ENCODE results near the gene SPATA31D1.

SPATA31D1 gene

DNA sequence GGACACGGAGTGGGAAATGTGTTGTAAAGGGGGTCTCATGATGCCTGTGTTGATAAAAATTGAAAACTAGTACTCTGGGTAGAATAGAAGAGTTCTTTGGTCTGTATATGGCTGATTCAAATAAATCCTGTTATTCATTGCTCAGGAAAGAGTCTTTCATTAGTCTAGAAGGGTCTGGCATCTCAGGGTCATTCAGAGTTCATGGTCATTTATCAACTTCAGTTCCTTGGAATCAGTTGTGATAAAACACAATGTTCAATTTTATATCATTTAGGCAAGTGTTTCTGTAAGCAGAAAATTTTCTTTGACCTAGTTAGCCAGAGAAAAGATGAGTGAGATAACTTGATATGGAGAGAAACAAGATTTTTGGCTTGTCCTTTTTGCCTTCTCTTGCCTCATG is 36.3 kb downstream of the SPATA31D1 start:
- DNase-seq = no peak

DNA sequence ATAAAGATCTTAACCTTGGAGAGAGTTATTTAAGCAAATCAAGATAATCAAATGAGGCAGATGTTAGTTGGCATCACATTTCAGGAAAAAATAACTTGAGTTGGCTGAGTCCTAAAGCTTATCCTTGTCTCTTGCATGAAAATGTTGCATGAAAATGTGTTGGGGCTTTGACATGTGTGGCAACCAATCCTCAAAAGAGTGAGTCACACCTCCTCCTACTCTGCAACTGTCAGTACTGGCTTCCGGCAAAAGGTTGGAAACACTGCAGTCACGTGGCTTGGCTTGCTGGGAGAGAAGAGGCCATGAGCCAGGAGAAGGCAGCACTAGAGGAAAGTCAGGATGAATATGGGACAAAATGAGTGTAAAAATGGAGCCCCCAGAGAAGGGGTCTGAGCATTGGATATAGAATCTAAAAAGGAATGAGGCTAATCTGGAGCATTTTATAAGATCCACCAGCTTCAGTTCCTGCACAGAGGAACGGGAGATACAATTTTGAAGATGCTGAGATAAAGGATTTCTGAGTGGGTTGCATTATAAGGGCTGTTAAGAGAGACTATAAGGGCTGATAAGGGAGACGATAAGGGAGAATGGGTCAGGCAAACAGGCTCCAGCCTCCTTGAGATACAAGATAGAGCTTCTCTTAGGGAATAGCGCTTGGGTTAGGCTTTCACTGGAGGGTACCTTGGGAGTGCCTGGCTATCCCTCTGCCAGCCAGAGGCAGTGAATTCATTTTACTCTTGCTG is 43.1 kb downstream of the SPATA31D1 start:
- DNase-seq = peak; percentile 8

DNA sequence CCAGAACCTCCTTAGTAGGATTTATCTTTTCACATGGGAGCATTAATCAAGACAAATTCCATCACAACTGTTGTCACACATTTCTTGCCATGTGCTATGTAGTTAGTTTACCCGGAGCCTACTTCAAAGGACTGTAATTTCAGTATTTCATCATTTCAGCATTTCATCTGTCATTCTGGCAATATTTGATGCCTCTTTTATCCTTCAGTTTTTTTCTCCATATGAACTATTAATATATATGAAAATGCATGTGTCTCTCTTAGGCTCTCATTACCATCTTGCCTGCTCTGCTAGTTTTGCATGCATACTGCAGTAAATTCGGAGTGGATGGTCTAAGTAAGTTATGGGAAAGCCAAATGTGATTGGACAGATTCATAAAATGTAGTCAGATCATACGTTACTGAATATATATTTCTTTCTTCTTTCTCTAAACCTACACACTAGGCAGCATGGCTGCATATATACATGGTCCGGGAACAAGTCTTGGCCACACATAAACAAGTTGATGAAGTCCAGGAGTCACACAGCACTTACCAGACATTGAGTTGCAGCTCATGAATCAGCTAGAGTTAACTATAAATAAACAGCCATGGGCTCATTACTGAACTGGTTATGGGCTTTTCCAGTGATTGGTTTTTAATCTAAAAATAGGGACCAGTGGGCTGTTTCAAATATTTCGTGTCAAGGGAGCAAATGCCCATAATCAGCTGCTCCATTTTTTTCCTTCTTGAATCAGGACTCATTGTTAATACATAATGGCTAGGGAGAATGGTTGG is 46.6 kb downstream of the SPATA31D1 start:
- peak; percentile 1 for DNase-seq

DNA sequence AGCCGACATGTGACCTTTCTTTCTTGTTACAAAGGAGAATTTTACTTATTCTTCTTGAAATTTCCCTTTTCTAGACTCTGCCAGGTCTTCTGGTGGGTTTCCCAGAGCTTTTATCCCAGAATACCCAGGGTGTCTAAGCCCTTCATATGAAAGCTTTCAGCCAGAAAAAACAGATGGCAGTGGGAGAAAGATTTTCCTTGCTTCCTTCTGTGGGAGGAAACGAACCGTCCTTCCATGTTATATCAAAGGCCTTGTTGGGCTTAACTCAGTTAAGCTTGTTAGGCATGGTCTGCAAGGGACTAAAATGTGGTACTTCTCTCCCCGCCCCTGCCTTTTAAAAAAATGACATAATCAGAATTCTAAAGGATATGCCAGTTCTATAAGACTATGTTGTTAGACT is 47.5 kb downstream of the SPATA31D1 start:
- DNase-seq = peak; percentile 10

DNA sequence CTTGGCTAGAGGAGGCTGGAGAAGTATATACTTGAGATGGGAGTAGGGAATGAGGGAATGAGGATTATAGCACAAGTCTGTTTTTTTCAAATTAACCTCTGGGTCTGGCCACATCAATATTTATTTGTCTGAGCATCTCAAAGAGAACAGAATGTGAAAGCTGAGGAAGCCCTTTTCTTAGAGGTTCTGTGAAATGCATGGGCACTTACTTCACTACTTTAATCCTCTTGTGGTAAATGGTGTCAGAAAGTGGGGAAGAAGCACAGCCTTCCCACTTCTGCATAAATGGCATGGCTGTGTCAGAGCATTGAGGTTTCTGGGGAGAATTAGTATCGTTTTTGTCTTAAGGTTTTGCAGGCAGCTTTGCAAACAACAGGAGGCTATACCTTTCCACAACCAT is 48.6 kb downstream of the SPATA31D1 start:
- DNase-seq = no peak

DNA sequence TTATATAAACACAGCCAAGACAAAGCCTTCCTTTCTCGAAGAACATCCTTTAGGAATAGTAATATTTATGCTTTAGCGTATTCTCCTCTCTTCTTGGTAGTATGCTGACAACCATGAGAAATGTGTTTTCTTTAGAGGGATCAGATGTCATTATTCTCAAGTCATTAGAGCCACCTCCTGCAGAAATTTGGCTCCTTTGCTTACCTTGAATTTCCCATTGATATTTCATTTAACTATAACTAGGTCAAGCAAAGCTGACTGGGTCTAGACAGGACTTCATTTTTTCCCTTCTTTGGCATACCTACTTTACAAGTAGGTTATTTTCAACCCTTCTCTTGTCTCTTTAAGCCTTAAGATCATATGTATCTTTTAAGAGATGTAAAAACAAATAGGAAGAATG is 50.3 kb downstream of the SPATA31D1 start:
- no peak for DNase-seq
